MM.1S (cell line): ENCODE results near the gene SEL1L.

Source experiments
- DNase-seq: peaks from one replicate; pipeline ENCODE4 v3.0.0-alpha.2; 2015
- H2AFZ ChIP-seq: fragments of 300-600 bp; sonication (generic); 2 replicates; pipeline ENCODE4 v1.6.0; 2016; ENCODE audit warnings: antibody characterized with exemption, low read length
- H3F3A ChIP-seq: fragments of 300-600 bp; sonication (generic); 2 replicates; pipeline ENCODE4 v1.6.1; 2016; ENCODE audit warnings: mild to moderate bottlenecking, antibody characterized with exemption, low read length, moderate library complexity, mixed read lengths; ENCODE audit not compliant: insufficient read depth
- H3K27ac ChIP-seq: fragments of 300-600 bp; sonication (generic); 2 replicates; pipeline ENCODE4 v1.5.1; 2016; ENCODE audit warnings: mild to moderate bottlenecking, low read length
- H3K27me3 ChIP-seq: fragments of 300-600 bp; sonication (generic); replicated peaks from 2 replicates; pipeline ENCODE4 v1.6.0; 2016; ENCODE audit warnings: low read length; ENCODE audit not compliant: insufficient read depth
- H3K36me3 ChIP-seq: fragments of 300-600 bp; sonication (generic); replicated peaks from 2 replicates; pipeline ENCODE4 v1.6.1; 2016; ENCODE audit warnings: mild to moderate bottlenecking, low read length, mixed read lengths; ENCODE audit not compliant: insufficient read depth
- H3K4me1 ChIP-seq: fragments of 300-600 bp; sonication (generic); 2 replicates; pipeline ENCODE4 v1.6.1; 2016; ENCODE audit warnings: low read length, mixed read lengths
- H3K4me2 ChIP-seq: fragments of 300-600 bp; sonication (generic); 2 replicates; pipeline ENCODE4 v1.6.0; 2016; ENCODE audit warnings: low read depth, low read length
- H3K4me3 ChIP-seq: fragments of 300-600 bp; sonication (generic); 2 replicates; pipeline ENCODE4 v1.5.1; 2016; ENCODE audit warnings: low read length, mixed read lengths
- H3K79me2 ChIP-seq: fragments of 300-600 bp; sonication (generic); 2 replicates; pipeline ENCODE4 v1.6.1; 2016; ENCODE audit warnings: mixed run types, low read length, mixed read lengths
- H3K9ac ChIP-seq: fragments of 300-600 bp; sonication (generic); 2 replicates; pipeline ENCODE4 v1.6.1; 2016; ENCODE audit warnings: low read length, mixed read lengths
- H3K9me2 ChIP-seq: fragments of 300-600 bp; sonication (generic); replicated peaks from 2 replicates; pipeline ENCODE4 v1.6.1; 2016; ENCODE audit warnings: mild to moderate bottlenecking, low read length, mixed read lengths; ENCODE audit not compliant: insufficient read depth
- H3K9me3 ChIP-seq: fragments of 300-600 bp; sonication (generic); replicated peaks from 2 replicates; pipeline ENCODE4 v1.6.1; 2016; ENCODE audit warnings: mild to moderate bottlenecking, low read length, mixed read lengths; ENCODE audit not compliant: insufficient read depth
- H4K20me1 ChIP-seq: fragments of 300-600 bp; sonication (generic); 2 replicates; pipeline ENCODE4 v1.6.1; 2016; ENCODE audit warnings: mild to moderate bottlenecking, low read length, moderate library complexity, mixed read lengths; ENCODE audit not compliant: insufficient read depth
- EZH2 ChIP-seq: fragments of 300-600 bp; sonication (generic); optimal IDR thresholded peaks from 2 replicates; pipeline ENCODE3; 2017; ENCODE audit warnings: low read depth, mild to moderate bottlenecking, antibody characterized with exemption, low read length, mixed read lengths
- EZH2phosphoT487 ChIP-seq: fragments of 300-600 bp; sonication (generic); IDR thresholded peaks from 2 replicates; pipeline ENCODE4 v1.6.1; 2018; ENCODE audit warnings: antibody characterized with exemption, low read length
- TF ChIP-seq, protein P1 (sequence below): fragments of 300-600 bp; sonication (generic); IDR thresholded peaks from 2 replicates; pipeline ENCODE4 v1.5.1; 2016; ENCODE audit warnings: antibody characterized with exemption, low read length, mixed read lengths

SEL1L gene

DNA sequence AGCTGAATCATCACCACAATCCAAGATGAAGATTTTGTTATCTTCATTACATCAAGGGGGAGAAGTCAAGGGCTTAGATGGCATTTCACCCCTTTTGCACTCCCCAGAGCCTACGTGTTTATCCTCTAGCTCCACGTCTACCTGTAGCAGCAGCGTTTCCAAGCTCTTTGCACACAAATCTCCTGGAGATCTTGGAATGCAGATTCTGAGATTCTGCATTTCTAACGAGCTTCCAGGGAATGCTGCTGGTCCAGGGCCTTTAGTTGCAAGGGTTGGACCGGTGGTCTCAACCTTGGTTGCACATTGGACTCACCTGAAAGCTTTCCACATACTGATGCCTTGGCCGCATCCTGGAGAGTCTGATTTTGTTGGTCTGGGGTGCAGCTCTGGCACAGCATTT lies 84.1 kb downstream of the SEL1L start:
- Histone ChIP-seq H3K27me3 (no peaks in the 10 kb centered on the region), H3F3A (no peaks in the 10 kb centered on the region), H3K27ac (no peak overlapping the region), H3K36me3 (no peaks in the 10 kb centered on the region), H3K4me1 (no peaks in the 10 kb centered on the region), H3K9me2 (no peaks in the 10 kb centered on the region), H3K9ac (no peak overlapping the region), H2AFZ (no peak overlapping the region), H3K79me2 (no peaks in the 10 kb centered on the region), H4K20me1 (no peaks in the 10 kb centered on the region), H3K4me2 (no peak overlapping the region), H3K4me3 (no peak overlapping the region), H3K9me3 (no peaks in the 10 kb centered on the region)
- DNase-seq, result no peak
- TF ChIP-seq, protein P1, sequence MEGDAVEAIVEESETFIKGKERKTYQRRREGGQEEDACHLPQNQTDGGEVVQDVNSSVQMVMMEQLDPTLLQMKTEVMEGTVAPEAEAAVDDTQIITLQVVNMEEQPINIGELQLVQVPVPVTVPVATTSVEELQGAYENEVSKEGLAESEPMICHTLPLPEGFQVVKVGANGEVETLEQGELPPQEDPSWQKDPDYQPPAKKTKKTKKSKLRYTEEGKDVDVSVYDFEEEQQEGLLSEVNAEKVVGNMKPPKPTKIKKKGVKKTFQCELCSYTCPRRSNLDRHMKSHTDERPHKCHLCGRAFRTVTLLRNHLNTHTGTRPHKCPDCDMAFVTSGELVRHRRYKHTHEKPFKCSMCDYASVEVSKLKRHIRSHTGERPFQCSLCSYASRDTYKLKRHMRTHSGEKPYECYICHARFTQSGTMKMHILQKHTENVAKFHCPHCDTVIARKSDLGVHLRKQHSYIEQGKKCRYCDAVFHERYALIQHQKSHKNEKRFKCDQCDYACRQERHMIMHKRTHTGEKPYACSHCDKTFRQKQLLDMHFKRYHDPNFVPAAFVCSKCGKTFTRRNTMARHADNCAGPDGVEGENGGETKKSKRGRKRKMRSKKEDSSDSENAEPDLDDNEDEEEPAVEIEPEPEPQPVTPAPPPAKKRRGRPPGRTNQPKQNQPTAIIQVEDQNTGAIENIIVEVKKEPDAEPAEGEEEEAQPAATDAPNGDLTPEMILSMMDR, result no peak
- TF ChIP-seq EZH2 (no peak), EZH2phosphoT487 (no peak)

DNA sequence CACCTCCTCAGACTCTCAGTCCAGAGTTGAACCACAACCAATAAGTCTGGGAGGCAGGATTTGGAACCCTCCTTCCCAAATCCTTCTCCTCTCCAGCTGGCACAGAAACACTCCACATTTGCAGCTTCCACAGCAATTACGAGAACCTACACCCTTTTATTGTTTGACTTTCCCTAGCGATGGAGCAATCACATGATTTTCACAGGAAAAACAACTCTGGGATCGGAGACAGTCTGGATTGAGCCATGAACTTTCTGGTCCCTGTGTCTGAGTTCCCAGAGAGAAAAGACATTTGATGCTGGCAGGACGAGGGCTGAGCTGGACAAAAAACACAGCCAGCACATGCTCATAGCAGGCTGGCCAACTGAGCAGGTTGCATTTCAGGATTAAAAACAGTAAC lies 84.5 kb downstream of the SEL1L start:
- H4K20me1 ChIP-seq, result no peaks in the 10 kb centered on the region
- H3K4me2 ChIP-seq, result no peak overlapping the region
- no peaks in the 10 kb centered on the region for H3F3A ChIP-seq
- no peak overlapping the region for H2AFZ ChIP-seq
- H3K9me2 ChIP-seq, result no peaks in the 10 kb centered on the region
- H3K79me2 ChIP-seq, result no peaks in the 10 kb centered on the region
- no peaks in the 10 kb centered on the region for H3K27me3 ChIP-seq
- no peaks in the 10 kb centered on the region for H3K4me1 ChIP-seq
- no peaks in the 10 kb centered on the region for H3K9me3 ChIP-seq
- no peaks in the 10 kb centered on the region for H3K36me3 ChIP-seq
- no peak overlapping the region for H3K9ac ChIP-seq
- DNase-seq, result no peak
- no peak overlapping the region for H3K27ac ChIP-seq
- no peak overlapping the region for H3K4me3 ChIP-seq
- TF ChIP-seq, protein P1, result no peak
- TF ChIP-seq EZH2, result no peak

DNA sequence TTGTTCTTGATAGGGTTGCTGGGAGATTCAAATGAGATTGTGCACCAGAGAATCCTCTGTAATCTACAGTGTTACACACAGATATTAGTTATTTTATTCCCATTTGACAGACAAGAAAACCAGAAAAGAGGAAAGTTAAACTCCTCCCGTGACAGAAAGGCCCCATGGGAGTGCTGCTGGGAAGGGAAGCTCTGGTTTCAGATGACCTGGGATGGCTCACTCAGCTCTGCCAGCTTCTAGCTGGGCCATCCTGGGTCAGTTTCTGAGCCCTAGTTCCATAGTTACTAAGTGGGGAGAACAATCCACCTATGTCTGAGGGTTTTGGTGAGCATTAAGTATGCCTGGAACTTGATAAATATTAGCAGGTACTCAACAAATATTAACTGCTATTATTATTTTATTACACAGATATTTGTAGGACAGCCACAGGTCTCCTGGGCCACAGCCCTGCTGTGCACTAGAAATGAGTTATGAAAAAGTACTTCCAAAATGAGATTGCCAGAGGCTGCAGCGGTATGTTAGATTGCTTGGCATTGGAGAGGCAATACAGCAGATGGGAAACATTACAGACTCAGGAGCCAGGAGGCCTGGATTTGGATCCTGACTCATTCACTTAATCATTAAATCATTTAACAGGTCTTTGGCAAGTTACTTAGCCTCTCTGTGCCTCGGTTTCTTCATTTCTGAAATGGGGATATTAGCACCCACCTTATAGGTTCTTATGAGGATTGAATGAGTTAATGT lies 86.5 kb downstream of the SEL1L start:
- Histone ChIP-seq H3K27me3 (no peaks in the 10 kb centered on the region), H3F3A (no peaks in the 10 kb centered on the region), H3K4me3 (no peak overlapping the region), H3K4me2 (no peak overlapping the region), H3K9ac (no peak overlapping the region), H3K79me2 (no peaks in the 10 kb centered on the region), H3K4me1 (no peaks in the 10 kb centered on the region), H3K36me3 (no peaks in the 10 kb centered on the region), H2AFZ (no peak overlapping the region), H4K20me1 (no peaks in the 10 kb centered on the region), H3K9me2 (no peaks in the 10 kb centered on the region), H3K9me3 (no peaks in the 10 kb centered on the region), H3K27ac (no peak overlapping the region)
- DNase-seq, result no peak
- TF ChIP-seq, protein P1, result no peak
- TF ChIP-seq EZH2 (no peak), EZH2phosphoT487 (no peak)
